Skeletal muscle cell (primary cell): ENCODE measurements around the gene THAP5.
"Not testable (repeated sequence)": the region's sequence is repeated elsewhere in the genome, so short reads cannot be mapped to it uniquely, and the experiment has no call there.

Experiments used
- DNase-seq: peaks from one replicate; pipeline ENCODE4 v3.0.0-alpha.2; 2010; ENCODE audit warnings: low read depth
- H3K4me3 ChIP-seq: 2 replicates; pipeline ENCODE4 v1.5.1; 2011; ENCODE audit warnings: low read depth, mild to moderate bottlenecking, control low read depth, low read length, moderate library complexity

THAP5 gene

GRCh38 chr7:108538236-108538635 is 31.3 kb downstream of the THAP5 start:
- not testable (repeated sequence) for DNase-seq, H3K4me3 ChIP-seq

GRCh38 chr7:108537229-108537628 is 32.3 kb downstream of the THAP5 start:
- DNase-seq: no peak

DNA sequence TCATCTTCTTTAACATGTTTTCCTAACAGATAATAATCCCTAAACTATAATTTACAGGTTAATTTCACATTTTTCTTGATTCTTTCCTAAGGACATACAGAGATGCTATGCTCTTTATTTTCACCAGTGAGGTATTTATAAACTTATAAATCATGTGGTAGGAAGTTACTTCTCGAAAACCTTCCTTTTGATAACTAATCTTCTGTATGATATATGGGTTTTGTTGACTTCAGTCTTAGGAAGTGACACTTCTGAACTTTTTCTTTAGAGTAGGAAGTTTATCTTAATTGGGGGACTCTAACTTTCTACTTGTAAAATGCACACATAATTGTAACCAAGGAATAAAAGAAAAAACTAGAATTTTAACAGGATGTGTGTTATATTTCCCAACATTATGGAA is 33.8 kb downstream of the THAP5 start:
- no peak overlapping the region for H3K4me3 ChIP-seq
- no peak for DNase-seq

More at GRCh38 chr7:108537229-108537628, 32.3 kb downstream of the THAP5 start:
- H3K4me3 ChIP-seq: no peak overlapping the region

- no peak for DNase-seq
- H3K4me3 ChIP-seq: no peak overlapping the region
Observed at GRCh38 chr7:108535257-108535656, 34.2 kb downstream of the THAP5 start.

DNA sequence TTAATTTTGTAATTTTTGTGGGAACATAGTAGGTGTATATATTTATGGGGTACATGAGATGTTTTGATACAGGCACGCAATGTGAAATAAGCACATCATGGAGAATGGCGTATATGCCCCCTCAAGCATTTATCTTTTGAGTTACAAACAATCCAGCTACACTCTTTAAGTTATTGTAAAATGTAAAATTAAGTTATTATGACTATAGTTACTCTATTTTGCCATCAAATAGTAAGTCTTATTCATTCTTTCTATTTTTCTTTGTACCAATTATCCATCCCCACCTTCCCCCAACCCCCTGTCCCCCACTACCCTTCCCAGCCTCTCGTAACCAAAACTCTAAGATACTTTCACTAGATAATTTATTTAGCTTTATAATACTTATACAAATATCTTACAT is 35.8 kb downstream of the THAP5 start:
- H3K4me3 ChIP-seq: no peak overlapping the region
- DNase-seq: no peak

GRCh38 chr7:108529341-108529740 is 40.2 kb downstream of the THAP5 start:
- DNase-seq: no peak
- H3K4me3 ChIP-seq: no peak overlapping the region

- DNase-seq: no peak
- no peak overlapping the region for H3K4me3 ChIP-seq
Observed at GRCh38 chr7:108528183-108528712, 41.3 kb downstream of the THAP5 start.

DNA sequence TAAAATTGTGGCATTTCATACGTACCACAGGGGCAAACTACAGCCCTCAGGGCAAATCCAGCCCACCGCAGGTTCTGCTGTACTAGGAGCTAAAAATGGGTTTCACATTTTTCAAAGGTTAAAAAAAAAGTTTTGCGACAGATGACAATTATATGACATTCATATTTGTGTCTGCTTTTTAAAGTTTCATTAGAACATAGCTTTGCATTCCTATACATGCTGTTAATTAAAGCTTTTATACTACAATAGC is 42.8 kb downstream of the THAP5 start:
- H3K4me3 ChIP-seq: peak overlapping the region; percentile 77

DNA sequence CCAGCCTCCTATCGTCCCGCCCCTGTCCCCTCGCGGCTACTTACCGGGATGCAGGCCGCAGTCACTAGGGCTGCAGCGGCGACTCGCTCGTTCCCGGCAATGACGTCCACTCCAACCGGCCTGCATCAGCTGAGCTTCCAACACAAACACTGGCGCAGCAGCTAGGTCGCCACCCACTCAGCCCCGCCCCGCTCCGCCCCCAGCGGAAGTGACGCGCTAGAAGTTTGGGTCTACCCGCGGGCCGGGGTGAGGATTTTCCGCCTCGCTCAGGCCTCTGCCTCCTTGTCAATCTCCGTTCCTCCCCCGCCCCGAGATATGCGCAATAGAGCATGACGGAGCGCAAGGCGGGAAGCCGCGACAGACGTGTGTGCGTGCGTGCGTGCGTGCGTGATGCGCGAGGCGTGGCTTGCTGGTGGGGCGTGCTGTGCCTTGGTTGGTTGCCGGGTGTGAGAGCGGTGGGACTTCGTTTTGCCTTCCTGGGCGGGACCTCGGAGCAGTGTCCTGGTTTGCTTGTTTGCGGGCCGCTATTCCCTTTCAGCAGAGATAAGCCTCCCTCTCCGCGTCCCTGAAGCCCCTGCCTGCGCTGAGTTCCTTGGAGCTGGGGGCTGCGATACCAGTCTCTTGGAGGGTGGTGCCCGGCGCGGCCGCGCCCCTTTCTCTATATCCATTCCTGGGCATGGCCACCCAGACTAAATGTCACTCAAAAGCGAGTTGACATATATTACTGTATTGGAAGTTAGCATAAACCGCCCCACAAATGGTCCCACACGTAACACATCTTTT is 43.3 kb downstream of the THAP5 start, which contains the start of gene PNPLA8:
PNPLA8 (minus strand) TSS at position 151 of the 783 bp plus-strand sequence. CDS start 10,644 bp downstream, outside the sequence.
- peak; percentile 99 for DNase-seq

More for the DNA sequence above, 42.8 kb downstream of the THAP5 start:
- DNase-seq: no peak

DNA sequence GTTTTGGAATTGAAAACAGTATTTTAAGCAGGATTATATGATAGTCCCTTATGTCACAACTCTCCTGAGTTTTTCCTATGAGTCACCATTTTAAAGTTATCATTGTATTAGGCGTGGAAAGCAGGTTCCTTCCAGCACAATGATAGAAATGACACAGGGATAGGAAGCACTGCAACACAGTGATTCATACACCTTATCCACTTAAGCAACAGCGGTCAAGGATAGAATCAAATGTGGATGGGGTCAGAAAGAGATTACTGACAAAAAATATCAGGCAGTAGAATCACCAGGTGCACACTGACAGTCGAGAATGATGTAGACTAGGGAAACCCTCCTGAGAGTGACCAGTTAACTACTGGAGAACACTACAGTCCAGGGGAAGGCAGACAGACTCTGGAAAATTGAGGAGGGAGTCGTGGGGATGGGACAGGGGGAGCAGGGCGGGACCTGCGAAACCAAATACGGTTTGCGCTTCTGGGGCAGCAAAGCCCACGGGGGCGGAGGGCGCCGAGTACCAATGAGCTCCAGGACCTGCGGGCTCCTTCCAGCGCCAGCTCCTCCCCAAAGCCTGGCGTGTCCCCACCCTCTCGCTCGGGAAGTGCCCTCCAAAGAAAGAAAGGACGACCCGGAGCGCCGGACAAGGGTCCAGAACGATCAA is 44.0 kb downstream of the THAP5 start:
- DNase-seq: peak; percentile 75
- peak overlapping the region; percentile 77 for H3K4me3 ChIP-seq

More for the DNA sequence above, 43.3 kb downstream of the THAP5 start, which contains the start of gene PNPLA8:
- H3K4me3 ChIP-seq: peak within 1 kb of the TSS; percentile 77

- no peak for DNase-seq
- H3K4me3 ChIP-seq: no peak overlapping the region
Observed at GRCh38 chr7:108522780-108523179, 46.7 kb downstream of the THAP5 start.

GRCh38 chr7:108517951-108518350 is 51.6 kb downstream of the THAP5 start:
- DNase-seq: no peak
- H3K4me3 ChIP-seq: no peak overlapping the region

DNA sequence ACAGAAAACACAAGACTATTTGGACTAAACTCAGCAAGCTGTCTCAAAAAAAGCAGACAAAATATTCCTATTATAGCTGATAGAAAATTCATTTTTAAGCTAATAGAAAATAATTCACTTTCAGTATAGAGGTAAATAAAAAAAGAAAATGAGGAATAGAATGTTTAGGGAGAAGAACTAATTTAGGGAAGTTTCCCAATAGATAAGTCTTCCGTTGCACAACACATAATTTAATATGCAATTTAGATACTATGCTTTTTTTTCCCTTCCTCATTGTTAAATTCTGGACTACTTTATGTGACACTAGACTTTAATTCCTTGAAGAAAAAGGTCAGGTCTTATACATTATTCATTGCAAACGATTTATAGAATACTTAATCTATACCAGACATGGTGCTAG is 53.9 kb downstream of the THAP5 start:
- H3K4me3 ChIP-seq: no peak overlapping the region
- DNase-seq: no peak

- no peak for DNase-seq
- no peak overlapping the region for H3K4me3 ChIP-seq
Observed at GRCh38 chr7:108515013-108515412, 54.5 kb downstream of the THAP5 start.
